ENCODE measurements around the gene RNF214.
"Not testable (repeated sequence)": the region's sequence is repeated elsewhere in the genome, so short reads cannot be mapped to it uniquely, and the experiment has no call there.

The RNF214 gene

DNA sequence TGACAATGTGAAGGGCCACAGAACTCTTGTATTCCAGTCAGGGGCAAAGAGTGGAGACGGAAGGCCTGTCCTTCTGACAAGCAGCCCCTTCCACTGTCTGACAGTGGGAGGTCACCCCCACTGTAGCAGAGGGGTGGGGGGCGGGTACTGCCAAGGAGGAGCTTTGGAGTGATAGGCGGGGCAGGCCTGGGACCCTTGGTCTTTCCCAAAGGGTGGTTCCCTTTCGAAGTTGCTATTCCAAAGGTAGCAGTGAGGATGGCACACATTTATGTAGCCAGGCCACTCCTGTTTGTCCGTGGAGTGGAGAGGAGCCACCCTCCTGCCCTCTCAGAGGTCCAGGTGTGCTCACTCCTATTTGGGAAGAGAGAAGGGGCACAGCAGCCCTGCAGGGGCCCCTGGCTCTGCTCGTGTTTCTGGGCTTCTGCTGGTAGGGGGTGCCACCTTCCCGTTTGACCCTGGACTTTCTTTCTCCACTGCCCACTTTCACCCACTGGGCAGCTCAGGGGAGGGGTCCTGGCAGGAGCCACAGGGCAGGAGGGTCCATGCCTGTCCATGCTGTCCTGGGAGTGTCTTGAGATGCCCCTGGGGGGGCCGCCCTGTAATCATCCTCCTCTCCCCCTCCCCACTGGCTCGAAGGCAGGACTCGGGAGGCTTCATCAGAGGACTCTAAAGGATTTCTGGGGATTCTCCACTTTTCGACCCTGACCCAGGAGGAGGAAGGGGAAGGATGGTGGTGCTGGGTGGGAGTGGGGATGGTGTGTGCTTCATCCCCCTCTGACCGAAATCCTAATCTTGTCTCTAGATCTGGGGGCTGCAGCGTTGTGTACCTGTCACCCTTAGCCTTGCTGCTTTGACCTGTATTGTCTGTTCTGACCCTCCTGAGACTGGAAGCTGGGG is 32.3 kb upstream of the RNF214 start:
- no peak for TF ChIP-seq JUND (IDR thresholded peaks at IDR 0.05; ENCODE audit: low read depth)
- in situ Hi-C loops (cut with HindIII; ENCODE audit: low pct_unique_long_range_greater_than_20kb, low sequenced_read_pairs), result no loop called here
- DNase-seq (ENCODE audit: low read depth in 1 of 2, low spot score in 1 of 2), result no peak

DNA sequence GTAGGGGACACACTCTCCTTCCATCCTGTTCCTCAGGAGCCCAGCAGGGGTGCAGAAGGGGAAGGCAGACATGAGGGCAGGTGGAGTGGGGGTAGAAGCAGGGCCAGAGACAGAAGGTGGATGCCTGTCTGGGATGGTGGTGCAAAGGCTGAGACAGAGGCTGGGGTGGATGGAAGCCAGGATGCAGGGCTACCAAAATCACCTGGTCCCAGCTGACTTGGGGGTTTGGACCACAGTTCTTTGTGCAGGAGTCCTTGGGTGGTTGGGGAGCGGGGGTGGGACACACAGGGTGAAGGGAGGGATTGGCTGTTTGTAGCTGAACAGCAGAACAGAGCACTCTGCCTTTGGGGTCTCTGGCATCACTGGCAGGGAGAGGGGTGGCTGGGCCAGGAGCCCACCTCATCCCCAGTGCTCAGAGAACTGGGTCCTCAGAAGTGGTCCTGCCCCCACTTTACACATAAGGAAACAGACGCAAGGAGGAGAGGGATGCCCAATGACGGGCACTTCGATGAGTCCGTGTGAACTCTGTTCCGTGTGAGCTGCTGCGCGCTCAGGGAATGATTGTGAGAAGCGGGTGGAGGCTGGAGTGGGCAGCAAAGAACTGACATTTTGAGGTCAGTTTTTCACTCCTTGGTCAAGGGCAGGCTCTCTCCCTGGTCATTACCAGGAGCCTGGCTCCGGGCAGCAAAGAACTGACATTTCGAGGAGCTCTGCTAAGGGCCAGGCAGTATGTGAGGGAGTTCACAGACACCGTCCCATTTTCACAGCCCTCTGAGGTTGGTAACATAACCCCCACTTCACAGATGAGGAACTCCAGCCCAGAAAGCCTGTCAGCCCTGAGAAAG is 31.4 kb upstream of the RNF214 start:
- no peak for DNase-seq (ENCODE audit: low read depth in 1 of 2, low spot score in 1 of 2)
- TF ChIP-seq JUND (IDR thresholded peaks at IDR 0.05; ENCODE audit: low read depth), result no peak
- in situ Hi-C loops (cut with HindIII; ENCODE audit: low pct_unique_long_range_greater_than_20kb, low sequenced_read_pairs), result no loop called here

DNA sequence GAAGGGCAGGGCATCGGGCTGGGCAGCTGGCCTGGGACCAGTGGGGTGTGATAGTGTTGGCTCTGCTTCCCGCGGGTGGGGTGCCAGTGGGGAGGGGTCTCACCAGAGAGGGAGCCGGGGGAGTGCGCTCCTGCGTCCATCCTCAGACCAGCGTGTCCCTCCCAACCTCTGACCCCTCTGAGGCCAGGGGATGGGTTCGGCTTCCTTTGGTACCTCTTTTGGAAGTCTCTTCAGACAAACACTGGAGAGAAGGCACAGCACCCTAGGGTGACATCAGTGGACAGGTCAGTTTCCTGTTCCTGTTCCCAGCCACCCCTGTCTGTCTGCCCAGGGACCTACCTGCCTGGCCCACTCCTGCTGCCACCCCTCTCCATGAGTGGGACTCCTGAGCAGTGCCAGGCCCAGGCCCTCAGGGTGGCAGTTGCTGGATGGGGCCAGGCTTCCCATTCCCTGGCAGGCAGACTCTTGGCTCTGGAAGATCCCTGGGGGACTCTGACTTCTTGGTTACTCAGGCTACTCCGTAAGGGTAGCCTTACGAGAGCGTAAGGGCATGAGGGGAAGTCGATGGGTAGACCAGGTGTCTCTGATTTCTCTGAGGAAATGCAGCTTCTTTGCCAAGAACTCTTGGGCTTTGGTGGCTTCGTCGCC is 30.7 kb upstream of the RNF214 start:
- DNase-seq (ENCODE audit: low read depth in 1 of 2, low spot score in 1 of 2), result no peak
- TF ChIP-seq JUND (IDR thresholded peaks at IDR 0.05; ENCODE audit: low read depth), result no peak
- in situ Hi-C loops (cut with HindIII; ENCODE audit: low pct_unique_long_range_greater_than_20kb, low sequenced_read_pairs), result no loop called here

DNA sequence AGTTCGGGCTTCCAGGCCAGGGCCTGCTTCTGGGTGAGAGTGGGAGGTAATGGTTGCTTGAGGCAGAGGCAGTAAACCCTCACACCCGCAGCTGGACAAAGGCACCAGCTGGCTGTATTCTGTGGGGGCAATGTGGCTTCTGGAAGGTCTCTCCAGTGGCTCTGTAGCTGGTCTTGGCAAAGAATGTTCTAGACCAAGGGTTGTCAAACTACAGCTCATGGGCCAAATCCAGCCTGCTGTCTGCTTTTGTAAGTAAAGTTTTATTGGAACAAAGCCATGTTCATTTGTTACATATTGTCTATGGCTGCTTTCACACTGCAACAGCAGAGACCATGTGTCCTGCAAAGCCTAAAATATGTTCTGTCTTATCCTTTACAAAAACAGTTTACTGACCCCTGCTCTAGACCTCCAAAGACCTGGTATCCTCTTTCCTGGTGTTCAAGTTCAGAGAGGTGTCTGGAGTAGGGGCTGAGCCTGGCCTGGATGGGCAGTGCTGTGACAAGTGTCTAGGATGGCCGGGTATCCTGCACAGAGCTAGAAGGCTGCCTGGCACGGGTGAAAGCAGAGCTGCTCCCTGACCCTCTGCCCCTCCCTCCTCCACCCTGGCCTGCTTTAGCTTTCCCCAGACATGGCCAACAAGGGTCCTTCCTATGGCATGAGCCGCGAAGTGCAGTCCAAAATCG is 29.9 kb upstream of the RNF214 start:
- in situ Hi-C loops (cut with HindIII; ENCODE audit: low pct_unique_long_range_greater_than_20kb, low sequenced_read_pairs), result no loop called here
- DNase-seq (ENCODE audit: low read depth in 1 of 2, low spot score in 1 of 2), result no peak
- no peak for TF ChIP-seq JUND (IDR thresholded peaks at IDR 0.05; ENCODE audit: low read depth)

DNA sequence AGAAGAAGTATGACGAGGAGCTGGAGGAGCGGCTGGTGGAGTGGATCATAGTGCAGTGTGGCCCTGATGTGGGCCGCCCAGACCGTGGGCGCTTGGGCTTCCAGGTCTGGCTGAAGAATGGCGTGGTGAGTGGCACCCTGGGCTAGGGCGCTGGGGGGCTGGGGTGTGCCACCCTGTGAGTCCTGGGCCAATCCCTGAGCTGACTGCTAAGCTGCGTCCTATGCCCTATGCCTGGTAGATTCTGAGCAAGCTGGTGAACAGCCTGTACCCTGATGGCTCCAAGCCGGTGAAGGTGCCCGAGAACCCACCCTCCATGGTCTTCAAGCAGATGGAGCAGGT is 29.4 kb upstream of the RNF214 start:
- TF ChIP-seq JUND (IDR thresholded peaks at IDR 0.05; ENCODE audit: low read depth), result no peak
- in situ Hi-C loops (cut with HindIII; ENCODE audit: low pct_unique_long_range_greater_than_20kb, low sequenced_read_pairs), result no loop called here
- no peak for DNase-seq (ENCODE audit: low read depth in 1 of 2, low spot score in 1 of 2)

DNA sequence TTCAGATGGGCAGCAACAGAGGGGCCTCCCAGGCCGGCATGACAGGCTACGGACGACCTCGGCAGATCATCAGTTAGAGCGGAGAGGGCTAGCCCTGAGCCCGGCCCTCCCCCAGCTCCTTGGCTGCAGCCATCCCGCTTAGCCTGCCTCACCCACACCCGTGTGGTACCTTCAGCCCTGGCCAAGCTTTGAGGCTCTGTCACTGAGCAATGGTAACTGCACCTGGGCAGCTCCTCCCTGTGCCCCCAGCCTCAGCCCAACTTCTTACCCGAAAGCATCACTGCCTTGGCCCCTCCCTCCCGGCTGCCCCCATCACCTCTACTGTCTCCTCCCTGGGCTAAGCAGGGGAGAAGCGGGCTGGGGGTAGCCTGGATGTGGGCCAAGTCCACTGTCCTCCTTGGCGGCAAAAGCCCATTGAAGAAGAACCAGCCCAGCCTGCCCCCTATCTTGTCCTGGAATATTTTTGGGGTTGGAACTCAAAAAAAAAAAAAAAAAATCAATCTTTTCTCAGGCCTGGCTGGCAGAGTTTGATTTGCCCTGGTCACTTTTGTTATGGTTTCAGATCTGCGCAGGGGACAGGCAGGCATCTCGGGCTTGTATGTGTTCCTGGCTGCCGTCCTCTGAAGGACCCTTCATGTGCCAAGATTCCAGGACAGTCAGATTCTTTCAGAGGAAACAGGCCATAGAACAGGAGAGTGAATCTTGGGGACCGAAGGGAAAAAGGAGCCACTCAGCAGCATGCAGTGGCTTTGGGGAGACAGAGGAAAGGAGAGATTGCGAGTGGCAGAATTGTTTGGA is 28.0 kb upstream of the RNF214 start:
- DNase-seq (ENCODE audit: low read depth in 1 of 2, low spot score in 1 of 2), result no peak
- no peak for TF ChIP-seq JUND (IDR thresholded peaks at IDR 0.05; ENCODE audit: low read depth)
- in situ Hi-C loops (cut with HindIII; ENCODE audit: low pct_unique_long_range_greater_than_20kb, low sequenced_read_pairs), result no loop called here

DNA sequence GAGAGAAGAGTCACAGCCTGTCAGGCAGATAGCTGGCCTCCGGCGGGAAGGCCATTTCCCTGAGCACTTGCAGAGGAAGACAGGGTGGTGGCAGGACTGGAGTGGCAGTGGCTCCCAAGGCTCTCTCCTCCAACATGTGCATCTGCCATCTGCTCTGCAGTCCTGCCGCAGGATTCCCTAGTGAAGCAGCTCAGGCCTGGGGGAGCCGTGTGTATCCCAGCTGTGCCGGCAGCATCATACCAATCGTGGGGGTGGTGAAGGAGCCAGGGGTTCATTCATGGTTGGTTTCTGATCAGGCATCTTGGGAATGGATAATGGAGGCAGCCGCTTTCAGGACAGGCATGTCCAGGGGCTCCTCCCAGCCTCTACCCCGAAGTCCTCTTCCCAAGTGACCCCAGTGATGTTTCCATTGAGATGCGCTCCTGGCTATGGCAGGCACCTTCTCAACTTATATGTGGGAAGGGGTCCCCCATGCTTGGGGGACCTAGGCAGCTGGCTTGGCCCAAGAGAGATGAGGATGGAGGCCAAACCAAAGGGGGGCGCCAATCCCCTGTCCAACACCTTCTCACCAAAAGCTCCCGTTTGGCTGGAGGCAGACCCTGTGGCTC is 27.2 kb upstream of the RNF214 start:
- in situ Hi-C loops (cut with HindIII; ENCODE audit: low pct_unique_long_range_greater_than_20kb, low sequenced_read_pairs), result no loop called here

DNA sequence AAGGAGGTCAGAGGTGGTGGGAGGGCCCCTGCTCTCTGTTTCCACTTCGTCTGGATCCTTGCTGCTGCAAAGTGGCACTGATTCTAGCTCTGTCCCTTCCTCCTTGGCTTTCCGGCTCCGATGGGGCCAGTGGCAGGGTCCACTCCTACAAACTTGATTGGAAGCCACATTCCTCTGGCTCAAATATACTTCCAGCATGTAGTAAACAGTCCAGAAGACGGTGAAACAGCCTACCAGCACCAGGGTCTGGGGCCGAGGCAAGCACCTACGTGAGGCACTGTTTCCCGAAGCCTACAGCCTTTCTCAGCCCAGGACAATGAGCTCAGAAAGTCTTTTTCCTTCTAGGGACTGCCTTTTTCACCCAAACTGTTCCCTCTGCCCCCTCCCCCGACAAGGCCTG is 26.4 kb upstream of the RNF214 start:
- DNase-seq (ENCODE audit: low read depth in 1 of 2, low spot score in 1 of 2); in situ Hi-C loops (cut with HindIII; ENCODE audit: low pct_unique_long_range_greater_than_20kb, low sequenced_read_pairs): not testable (repeated sequence)

More for the DNA sequence above, 27.2 kb upstream of the RNF214 start:
- no peak for TF ChIP-seq JUND (IDR thresholded peaks at IDR 0.05; ENCODE audit: low read depth)
- DNase-seq (ENCODE audit: low read depth in 1 of 2, low spot score in 1 of 2), result no peak

DNA sequence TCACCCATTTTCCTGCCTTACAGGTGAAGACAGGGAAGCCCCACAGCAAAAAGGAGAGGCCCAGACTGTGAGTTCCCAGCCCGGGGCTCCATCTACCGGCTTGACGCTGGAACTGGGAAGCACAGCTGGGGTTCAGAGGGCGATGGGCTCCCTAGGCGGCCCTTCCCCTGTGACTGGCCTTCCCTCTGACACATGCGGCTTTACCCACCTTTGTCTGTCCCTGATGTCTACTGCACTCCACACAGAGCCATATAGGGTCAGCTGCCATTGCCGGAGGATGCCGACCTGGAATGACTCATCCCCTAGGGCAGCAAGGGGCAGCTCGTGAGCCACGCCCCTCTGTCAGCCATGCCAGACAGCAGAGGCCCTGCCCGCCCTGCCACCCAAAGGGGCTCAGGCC is 25.6 kb upstream of the RNF214 start:
- in situ Hi-C loops (cut with HindIII; ENCODE audit: low pct_unique_long_range_greater_than_20kb, low sequenced_read_pairs); DNase-seq (ENCODE audit: low read depth in 1 of 2, low spot score in 1 of 2): not testable (repeated sequence)

DNA sequence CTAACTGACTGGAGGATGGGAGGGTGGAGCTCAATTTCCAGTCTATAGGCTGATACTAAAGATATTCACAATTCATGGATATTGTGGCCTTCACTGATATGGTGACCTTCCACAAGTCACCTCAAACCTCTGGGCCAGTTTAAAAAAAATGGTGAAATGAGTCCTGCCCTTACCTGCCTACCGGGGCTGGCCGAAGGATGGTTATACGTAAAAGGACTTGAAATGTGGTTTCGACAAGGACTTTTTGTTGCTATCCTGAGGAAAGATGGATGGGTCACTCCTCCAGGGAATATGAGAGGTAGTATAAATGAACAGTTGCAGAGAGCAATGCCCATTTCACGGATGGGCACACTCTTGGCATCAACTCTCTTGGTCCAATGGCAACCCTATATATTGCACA is 25.0 kb upstream of the RNF214 start:
- DNase-seq (ENCODE audit: low read depth in 1 of 2, low spot score in 1 of 2), result not testable (repeated sequence)

DNA sequence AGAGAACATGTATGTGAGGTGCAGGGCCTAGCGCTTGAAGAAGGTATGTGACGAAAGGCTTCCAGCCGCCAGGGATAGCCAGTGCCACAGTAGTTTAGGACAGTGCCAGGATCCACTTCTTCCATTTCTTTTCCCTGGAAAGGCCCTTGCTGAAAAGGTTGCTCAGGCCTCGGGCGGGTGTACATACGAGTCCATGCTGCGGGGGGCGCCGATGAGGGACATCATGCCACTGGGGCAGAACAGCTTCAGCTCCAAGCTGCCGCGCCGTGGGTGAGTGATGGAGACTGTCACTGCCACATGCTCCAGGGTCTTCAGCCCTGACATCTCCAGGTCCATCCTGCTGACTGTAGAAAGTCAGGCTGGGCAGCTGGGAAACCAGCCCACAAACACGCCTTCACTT is 23.8 kb upstream of the RNF214 start:
- in situ Hi-C loops (cut with HindIII; ENCODE audit: low pct_unique_long_range_greater_than_20kb, low sequenced_read_pairs), result not testable (repeated sequence)

More for the DNA sequence above, 25.0 kb upstream of the RNF214 start:
- in situ Hi-C loops (cut with HindIII; ENCODE audit: low pct_unique_long_range_greater_than_20kb, low sequenced_read_pairs), result not testable (repeated sequence)

DNA sequence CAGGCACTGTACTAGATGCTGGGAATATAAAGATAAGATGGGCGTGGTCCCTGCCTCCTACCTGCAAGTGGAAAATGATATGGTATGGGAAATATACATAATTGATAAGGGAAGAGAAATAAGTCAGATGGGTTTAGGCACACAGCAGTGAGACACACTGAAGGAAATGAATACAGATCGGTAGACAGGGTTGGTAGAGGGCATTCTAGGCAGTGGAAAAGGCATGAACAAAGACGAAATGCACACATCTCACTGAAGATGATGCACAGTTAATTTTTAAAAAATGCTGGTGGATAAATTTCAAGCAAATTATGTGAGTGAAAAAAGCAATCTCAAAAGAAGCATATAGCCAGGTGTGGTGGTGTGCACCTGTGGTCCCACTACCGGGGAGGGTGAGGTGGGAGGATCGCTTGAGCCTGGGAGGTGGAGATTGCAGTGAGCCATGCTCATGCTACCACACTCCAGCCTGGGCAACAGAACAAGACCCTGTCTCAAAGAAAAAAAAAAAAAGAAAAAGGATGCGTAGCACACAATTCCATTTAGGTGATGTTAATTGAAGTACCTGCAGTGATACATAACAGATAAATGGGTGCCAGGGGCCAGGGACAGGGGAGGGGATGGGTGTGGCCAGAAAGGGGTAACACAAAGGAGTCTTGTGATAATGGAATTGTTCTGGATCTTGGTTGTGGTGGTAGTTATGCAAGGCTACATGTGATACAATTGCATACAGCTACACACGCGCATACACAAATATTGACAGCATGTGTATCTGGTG is 22.9 kb upstream of the RNF214 start:
- DNase-seq (ENCODE audit: low read depth in 1 of 2, low spot score in 1 of 2); in situ Hi-C loops (cut with HindIII; ENCODE audit: low pct_unique_long_range_greater_than_20kb, low sequenced_read_pairs): not testable (repeated sequence)

More for the DNA sequence above, 23.8 kb upstream of the RNF214 start:
- DNase-seq (ENCODE audit: low read depth in 1 of 2, low spot score in 1 of 2), result not testable (repeated sequence)
